RPMI7951 (cell line): ENCODE results near the gene PRXL2C. TPM values are rescaled to one million over a fixed set of nuclear protein-coding genes. Genes with fewer than 3 reads are reported as not detected.
A peak's percentile ranks its signal among the peaks of the same experiment; 100 is the strongest.
"Not testable (repeated sequence)": the region's sequence is repeated elsewhere in the genome, so short reads cannot be mapped to it uniquely, and the experiment has no call there.

Experiments
- DNase-seq: peaks from one replicate; pipeline ENCODE4 v3.0.0-alpha.2; 2012; ENCODE audit warnings: low read depth
- total RNA-seq: library from RNA; depleted of rRNA; stranded (reverse); fragments of >200 nt; shearing (Covaris generic); gene quantifications from 2 replicates; pipeline ENCODE4 v1.2.3, GENCODE V29; 2014; rRNA removed

Gene PRXL2C
- total RNA-seq: 23.7 and 26.7 TPM in 2 replicates

GRCh38 chr9:96655198-96655851 is at the start of gene PRXL2C:
Gene PRXL2C, minus strand, starts transcription at chr9:96655317. Its CDS starts 36 bp downstream, at chr9:96655281.
- DNase-seq: peak; percentile 81

- DNase-seq: not testable (repeated sequence)
Measured at GRCh38 chr9:96700721-96701375, 45.7 kb upstream of the PRXL2C start.

- DNase-seq: no peak
Measured at GRCh38 chr9:96691326-96691725, 36.2 kb upstream of the PRXL2C start.

- DNase-seq: no peak
Measured at GRCh38 chr9:96688745-96689464, 33.8 kb upstream of the PRXL2C start.

- no peak for DNase-seq
Measured at GRCh38 chr9:96688187-96688586, 33.1 kb upstream of the PRXL2C start.

GRCh38 chr9:96686638-96687335 is 31.7 kb upstream of the PRXL2C start:
- DNase-seq: peak; percentile 85

GRCh38 chr9:96680812-96681499 is 25.8 kb upstream of the PRXL2C start:
- DNase-seq: no peak

GRCh38 chr9:96674906-96675538 is 19.9 kb upstream of the PRXL2C start:
- DNase-seq: peak; percentile 77

- DNase-seq: not testable (repeated sequence)
Measured at GRCh38 chr9:96673786-96674185, 18.7 kb upstream of the PRXL2C start.

GRCh38 chr9:96668868-96669534 is 13.9 kb upstream of the PRXL2C start:
- DNase-seq: no peak

GRCh38 chr9:96667363-96667728 is 12.2 kb upstream of the PRXL2C start:
- DNase-seq: no peak

- peak; percentile 70 for DNase-seq
Measured at GRCh38 chr9:96666653-96667362, 11.7 kb upstream of the PRXL2C start.

GRCh38 chr9:96665789-96666188 is 10.7 kb upstream of the PRXL2C start:
- DNase-seq: no peak

- DNase-seq: no peak
Measured at GRCh38 chr9:96663506-96664120, 8.5 kb upstream of the PRXL2C start.

- DNase-seq: peak; percentile 24
Measured at GRCh38 chr9:96661711-96662110, 6.6 kb upstream of the PRXL2C start.

GRCh38 chr9:96660692-96661248 is 5.7 kb upstream of the PRXL2C start:
- DNase-seq: no peak

GRCh38 chr9:96654450-96655197 is 493 bp downstream of the PRXL2C start:
- peak; percentile 86 for DNase-seq

GRCh38 chr9:96651626-96652025 is 3.5 kb downstream of the PRXL2C start:
- peak; percentile 21 for DNase-seq
